B cell (primary cell): ENCODE data around the gene CHSY3. TPM values are rescaled to one million over a fixed set of nuclear protein-coding genes. Genes with fewer than 3 reads are reported as not detected.

ENCODE experiments used
- ATAC-seq: fragments of 200-7000 bp; cut with Tn5 transposase; one replicate; pipeline ENCODE4 v1.10.0; 2021; ENCODE audit warnings: low read depth, mild to moderate bottlenecking, moderate number of reproducible peaks, moderate library complexity
- CTCF ChIA-PET: fragments of 350-600 bp; sonication (Branson Sonifier 250); formaldehyde crosslinking; loops from one replicate; lab custom pipeline; 2021; ENCODE audit warnings: antibody characterized with exemption, inconsistent platforms; lab: Charles Lee
- POLR2A ChIA-PET: fragments of 350-600 bp; sonication (Branson Sonifier 250); formaldehyde crosslinking; loops from one replicate; lab custom pipeline; 2021; ENCODE audit warnings: antibody characterized with exemption; lab: Charles Lee
- DNase-seq: peaks from one replicate; pipeline ENCODE4 v3.0.0; 2013
- H2AFZ ChIP-seq: 2 replicates; pipeline ENCODE4 v1.6.1; 2012; ENCODE audit warnings: mild to moderate bottlenecking, low read depth, low read length; ENCODE audit not compliant: insufficient read depth, poor library complexity, severe bottlenecking
- H3K27ac ChIP-seq, 2 donors: 1 replicate in 1 of 2; 2 replicates in 1 of 2; pipeline ENCODE4 v1.5.1; 2012 to 2013; ENCODE audit warnings: low read length in 2 of 2, mild to moderate bottlenecking in 2 of 2, moderate library complexity in 1 of 2
- H3K27me3 ChIP-seq, 4 experiments: fragments of 200-600 bp in 1 of 4; sonication (generic) in 1 of 4; replicated peaks in 1 of 4; 1 replicate in 2 of 4; 2 replicates in 2 of 4; pipeline versions ENCODE4 v1.6.1 to v1.7.0; 2013 to 2016; ENCODE audit warnings: low read length in 3 of 4, mild to moderate bottlenecking in 2 of 4, mixed read lengths in 1 of 4, moderate library complexity in 1 of 4; ENCODE audit not compliant: insufficient read depth in 4 of 4, control insufficient read depth in 3 of 4; ENCODE audit errors: control extremely low read depth in 1 of 4
- H3K36me3 ChIP-seq, 2 experiments: replicated peaks in 1 of 2; 1 replicate in 1 of 2; 2 replicates in 1 of 2; pipeline versions ENCODE4 v1.6.1 to v1.7.1; 2013; ENCODE audit warnings: low read length in 1 of 2; ENCODE audit not compliant: insufficient read depth in 2 of 2, control insufficient read depth in 1 of 2; ENCODE audit errors: control extremely low read depth in 1 of 2, extremely low read depth in 1 of 2
- H3K4me1 ChIP-seq, 2 donors: fragments of 200-600 bp in 1 of 2; sonication (generic) in 1 of 2; 1 replicate in 1 of 2; 2 replicates in 1 of 2; pipeline versions ENCODE4 v1.5.1 to v1.6.1; 2013 to 2017; ENCODE audit warnings: low read length in 2 of 2; ENCODE audit not compliant: control insufficient read depth in 2 of 2, insufficient read depth in 2 of 2
- H3K4me2 ChIP-seq: replicated peaks from 2 replicates; pipeline ENCODE3; 2012; ENCODE audit warnings: mild to moderate bottlenecking, low read depth, low read length; ENCODE audit not compliant: poor library complexity, severe bottlenecking
- H3K4me3 ChIP-seq, 5 experiments: fragments of 200-600 bp in 1 of 5; sonication (generic) in 1 of 5; 1 replicate in 3 of 5; 2 replicates in 2 of 5; pipeline versions ENCODE4 v1.5.1 to v1.7.0; 2011 to 2016; ENCODE audit warnings: low read length in 4 of 5, mild to moderate bottlenecking in 4 of 5, low read depth in 2 of 5, control low read depth in 1 of 5, moderate library complexity in 1 of 5; ENCODE audit not compliant: insufficient read depth in 1 of 5; ENCODE audit errors: control extremely low read depth in 1 of 5, extremely low read depth in 1 of 5
- H3K79me2 ChIP-seq: fragments of 200-600 bp; sonication (generic); one replicate; pipeline ENCODE4 v1.6.0; 2016; ENCODE audit warnings: low read length; ENCODE audit not compliant: control insufficient read depth, insufficient read depth
- H3K9ac ChIP-seq: fragments of 200-600 bp; sonication (generic); 2 replicates; pipeline ENCODE4 v1.6.1; 2017; ENCODE audit warnings: mild to moderate bottlenecking, low read length, moderate library complexity
- H3K9me3 ChIP-seq, 3 donors: one replicate each; pipeline versions ENCODE4 v1.6.1 to v1.7.1; 2013; ENCODE audit warnings: low read length in 2 of 3; ENCODE audit not compliant: control insufficient read depth in 2 of 3, insufficient read depth in 1 of 3; ENCODE audit errors: control extremely low read depth in 1 of 3
- H4K20me1 ChIP-seq: 2 replicates; pipeline ENCODE4 v1.6.0; 2012; ENCODE audit warnings: mild to moderate bottlenecking, low read length; ENCODE audit not compliant: insufficient read depth, control insufficient read depth, poor library complexity, severe bottlenecking
- H3K27ac Mint-ChIP-seq: one replicate; pipeline ENCODE4 v1.8.0; 2021; ENCODE audit warnings: mixed read lengths
- H3K27me3 Mint-ChIP-seq: one replicate; pipeline ENCODE4 v1.8.0; 2021; ENCODE audit warnings: mixed read lengths
- H3K4me1 Mint-ChIP-seq: one replicate; pipeline ENCODE4 v1.8.0; 2021; ENCODE audit warnings: mixed read lengths
- H3K4me3 Mint-ChIP-seq: one replicate; pipeline ENCODE4 v1.8.0; 2021; ENCODE audit warnings: mixed read lengths
- H3K9me3 Mint-ChIP-seq: one replicate; pipeline ENCODE4 v1.8.0; 2022; ENCODE audit warnings: mixed read lengths; ENCODE audit not compliant: insufficient read depth
- CTCF ChIP-seq: fragments of 200-600 bp; IDR thresholded peaks from one replicate; pipeline ENCODE4 v1.8.0; 2022; ENCODE audit warnings: antibody characterized with exemption, mild to moderate bottlenecking
- EZH2 ChIP-seq: IDR thresholded peaks from 2 replicates; pipeline ENCODE4 v1.6.1; 2012; ENCODE audit warnings: borderline replicate concordance, low read depth, mild to moderate bottlenecking, moderate library complexity, low read length; ENCODE audit not compliant: insufficient read depth, poor library complexity, severe bottlenecking
- WGBS: methylation state at CpG from one replicate; pipeline ENCODE4 v1.1.5; 2013; ENCODE audit warnings: missing lambda C conversion rate; ENCODE audit not compliant: insufficient coverage; 5-methylcytosine and 5-hydroxymethylcytosine counted together
- intact Hi-C: fragments of 100-400 bp; cut with micrococcal nuclease; formaldehyde crosslinking; loops from one replicate; pipeline ENCODE4 v1.10.0; 2022
- polyA plus RNA-seq: library from polyadenylated mRNA; depleted of rRNA; stranded (reverse); fragments of >200 nt; gene quantifications from 2 replicates; pipeline ENCODE4 v1.2.3, GENCODE V29; 2012
- total RNA-seq, 2 donors: library from RNA; stranded (reverse); fragments of 120-200 nt in 1 of 2; gene quantifications; 1 replicate in 1 of 2; 2 replicates in 1 of 2; pipeline versions ENCODE4 v1.2.3 to v1.2.4, GENCODE V29; 2013 to 2022

The CHSY3 gene
- total and polyA plus RNA-seq, 2 donors (not counting 1 experiment from before 2014, with no cell fraction given): not detected

GRCh38 chr5:129904667-129905472, 605 bp downstream of the CHSY3 start:
- peak overlapping the region; percentile 82 for H3K4me3 Mint-ChIP-seq
- Histone ChIP-seq H3K79me2 (no peaks in the 10 kb centered on the region), H3K4me3 (peak overlapping the region in 2 of 5 experiments; percentile 24 to 26), H2AFZ (peak overlapping the region; percentile 30), H3K27ac (no peak overlapping the region), H3K36me3 (no peaks in the 10 kb centered on the region), H3K4me1 (peaks cover 11 to 12% of the 10 kb centered on the region in 2 donors), H3K27me3 (peaks cover 0 to 21% (median 16%) of the 10 kb centered on the region in 4 experiments), H3K9me3 (no peaks in the 10 kb centered on the region), H3K9ac (peak overlapping the region; percentile 39), H3K4me2 (peak overlapping the region; percentile 66), H4K20me1 (no peaks in the 10 kb centered on the region)
- no peak overlapping the region for H3K27ac Mint-ChIP-seq
- intact Hi-C loops: no loop called here
- 3% methylated on average over 105 of the region's 105 CpGs for WGBS
- DNase-seq: peak; percentile 10
- peaks cover 17% of the 10 kb centered on the region for H3K4me1 Mint-ChIP-seq
- POLR2A ChIA-PET: no interaction called here
- CTCF ChIA-PET: no interaction called here
- TF ChIP-seq CTCF: no peak
- ATAC-seq: no peak
- no peaks in the 10 kb centered on the region for H3K9me3 Mint-ChIP-seq
- H3K27me3 Mint-ChIP-seq: peaks cover 43% of the 10 kb centered on the region

- H3K4me1 Mint-ChIP-seq: peaks cover 17% of the 10 kb centered on the region
- peak overlapping the region; percentile 66 for H3K4me2 ChIP-seq
- H3K9me3 Mint-ChIP-seq: no peaks in the 10 kb centered on the region
- no peaks in the 10 kb centered on the region for H4K20me1 ChIP-seq
- ChIA-PET CTCF (no interaction called here), POLR2A (no interaction called here)
- no peak for ATAC-seq
- no peaks in the 10 kb centered on the region for H3K9me3 ChIP-seq
- no peaks in the 10 kb centered on the region for H3K79me2 ChIP-seq
- no peak overlapping the region for H2AFZ ChIP-seq
- WGBS: 3% methylated on average over 36 of the region's 37 CpGs
- peak overlapping the region in 1 of 5 experiments; percentile 24 for H3K4me3 ChIP-seq
- no peaks in the 10 kb centered on the region for H3K36me3 ChIP-seq
- no peak overlapping the region for H3K27ac Mint-ChIP-seq
- H3K27ac ChIP-seq: no peak overlapping the region
- peaks cover 0 to 21% (median 16%) of the 10 kb centered on the region in 4 experiments for H3K27me3 ChIP-seq
- H3K9ac ChIP-seq: peak overlapping the region; percentile 39
- peaks cover 11 to 12% of the 10 kb centered on the region in 2 donors for H3K4me1 ChIP-seq
- peaks cover 43% of the 10 kb centered on the region for H3K27me3 Mint-ChIP-seq
- TF ChIP-seq EZH2 (no peak), CTCF (no peak)
- intact Hi-C loops: no loop called here
- no peak for DNase-seq
- peak overlapping the region; percentile 82 for H3K4me3 Mint-ChIP-seq
These were observed 1.4 kb downstream of the CHSY3 start for GRCh38 chr5:129905473-129906176.
